Body of pancreas (tissue), 4 donors: ENCODE data around the gene PTPRM. TPM values are rescaled to one million over a fixed set of nuclear protein-coding genes. Genes with fewer than 3 reads are reported as not detected.

Experiments
- ATAC-seq: fragments of 150-250 bp; one replicate; pipeline ENCODE4 v1.9.1; 2016
- DNase-seq, 4 donors: peaks; one replicate each; pipeline ENCODE4 v3.0.0-alpha.2; 2019
- H3K27ac ChIP-seq, 4 donors: fragments of 200-600 bp; sonication (generic); 1 replicate in 3 of 4; 2 replicates in 1 of 4; pipeline versions ENCODE4 v1.5.1 to v1.6.1; 2016 to 2019; ENCODE audit warnings: mild to moderate bottlenecking in 1 of 4, mixed read lengths in 1 of 4, moderate library complexity in 1 of 4
- H3K27me3 ChIP-seq, 2 donors: fragments of 200-600 bp; sonication (generic); one replicate each; pipeline ENCODE4 v1.6.0; 2016; ENCODE audit warnings: mild to moderate bottlenecking in 1 of 2
- H3K36me3 ChIP-seq, 2 donors: fragments of 200-600 bp; sonication (generic); replicated peaks in 1 of 2; 2 replicates each; pipeline ENCODE4 v1.5.1; 2016; ENCODE audit warnings: low read depth in 2 of 2; ENCODE audit not compliant: insufficient read depth in 1 of 2
- H3K4me1 ChIP-seq: fragments of 200-600 bp; sonication (generic); one replicate; pipeline ENCODE4 v1.6.0; 2016
- H3K4me3 ChIP-seq, 2 donors: fragments of 200-600 bp; sonication (generic); 1 replicate in 1 of 2; 2 replicates in 1 of 2; pipeline ENCODE4 v1.5.1; 2016 to 2019
- H3K9me3 ChIP-seq, 3 donors: fragments of 200-600 bp; sonication (generic); 1 replicate in 2 of 3; 2 replicates in 1 of 3; pipeline ENCODE4 v1.5.1; 2016
- CTCF ChIP-seq, 7 experiments: fragments of 450-650 bp in 4 of 7; fragments of 200-600 bp in 3 of 7; sonication (generic) in 3 of 7; IDR thresholded peaks; one replicate each; pipeline ENCODE4 v1.5.1; 2016 to 2019; ENCODE audit warnings: antibody characterized with exemption in 7 of 7
- POLR2A ChIP-seq, 3 donors: fragments of 450-650 bp; IDR thresholded peaks; one replicate each; pipeline ENCODE4 v1.6.1; 2016; ENCODE audit warnings: antibody characterized with exemption in 3 of 3, mild to moderate bottlenecking in 2 of 3
- WGBS, 2 donors: methylation state at CpG; one replicate each; pipeline ENCODE4 v1.1.5; 2017; 5-methylcytosine and 5-hydroxymethylcytosine counted together
- intact Hi-C: fragments of 100-400 bp; cut with DNase I; formaldehyde crosslinking; loops from one replicate; pipeline ENCODE4 v1.15.1; 2023
- total RNA-seq, 2 donors: library from RNA; depleted of rRNA; stranded (reverse); fragments of >200 nt; gene quantifications; one replicate each; pipeline ENCODE4 v1.1.0, GENCODE V29; 2016

Gene PTPRM
- total RNA-seq, 2 donors from 2014 or later: 38.2 to 48.0 TPM

GRCh38 chr18:7684357-7684756, 117.2 kb downstream of the PTPRM start:
- no peak for DNase-seq
- no peak overlapping the region for H3K4me3 ChIP-seq
- peaks cover 5% of the 10 kb centered on the region for H3K4me1 ChIP-seq
- no peak for ATAC-seq
- no peaks in the 10 kb centered on the region for H3K27me3 ChIP-seq
- no peaks in the 10 kb centered on the region for H3K36me3 ChIP-seq
- no peaks in the 10 kb centered on the region for H3K9me3 ChIP-seq
- H3K27ac ChIP-seq: no peak overlapping the region
- intact Hi-C loops: no loop called here
- 93 to 94% methylated on average over 4 of the region's 4 CpGs for WGBS, 2 donors
- no peak for TF ChIP-seq POLR2A (IDR thresholded peaks at IDR 0.05)
- TF ChIP-seq CTCF (IDR thresholded peaks at IDR 0.05): no peak

- Histone ChIP-seq H3K4me1 (peaks cover 5% of the 10 kb centered on the region), H3K27me3 (no peaks in the 10 kb centered on the region), H3K27ac (no peak overlapping the region), H3K36me3 (no peaks in the 10 kb centered on the region), H3K9me3 (no peaks in the 10 kb centered on the region), H3K4me3 (no peak overlapping the region)
- 92 to 93% methylated on average over 3 of the region's 3 CpGs for WGBS, 2 donors
- TF ChIP-seq CTCF (IDR thresholded peaks at IDR 0.05): no peak
- no peak for TF ChIP-seq POLR2A (IDR thresholded peaks at IDR 0.05)
- intact Hi-C loops: no loop called here
- no peak for DNase-seq
- ATAC-seq: no peak
Observed at GRCh38 chr18:7684966-7685365, 117.8 kb downstream of the PTPRM start.

GRCh38 chr18:7686278-7686677, 119.2 kb downstream of the PTPRM start:
- intact Hi-C loops: no loop called here
- DNase-seq: no peak

GRCh38 chr18:7688580-7688979, 121.5 kb downstream of the PTPRM start:
- Histone ChIP-seq H3K36me3 (no peaks in the 10 kb centered on the region), H3K27me3 (no peaks in the 10 kb centered on the region), H3K9me3 (no peaks in the 10 kb centered on the region), H3K4me3 (no peak overlapping the region), H3K4me1 (no peaks in the 10 kb centered on the region), H3K27ac (no peak overlapping the region)
- intact Hi-C loops: no loop called here
- 83% methylated on average over 3 of the region's 3 CpGs for WGBS, 2 donors
- no peak for TF ChIP-seq CTCF (IDR thresholded peaks at IDR 0.05)
- TF ChIP-seq POLR2A (IDR thresholded peaks at IDR 0.05): no peak
- ATAC-seq (no peak), DNase-seq (no peak)

More at GRCh38 chr18:7686278-7686677, 119.2 kb downstream of the PTPRM start:
- TF ChIP-seq POLR2A (IDR thresholded peaks at IDR 0.05) (no peak), CTCF (IDR thresholded peaks at IDR 0.05) (no peak)
- ATAC-seq: no peak
- no peak overlapping the region for H3K4me3 ChIP-seq
- no peaks in the 10 kb centered on the region for H3K9me3 ChIP-seq
- no peaks in the 10 kb centered on the region for H3K4me1 ChIP-seq
- no peaks in the 10 kb centered on the region for H3K36me3 ChIP-seq
- no peak overlapping the region for H3K27ac ChIP-seq
- H3K27me3 ChIP-seq: no peaks in the 10 kb centered on the region
- 36 to 42% methylated on average over 1 of the region's 1 CpG for WGBS, 2 donors

DNA sequence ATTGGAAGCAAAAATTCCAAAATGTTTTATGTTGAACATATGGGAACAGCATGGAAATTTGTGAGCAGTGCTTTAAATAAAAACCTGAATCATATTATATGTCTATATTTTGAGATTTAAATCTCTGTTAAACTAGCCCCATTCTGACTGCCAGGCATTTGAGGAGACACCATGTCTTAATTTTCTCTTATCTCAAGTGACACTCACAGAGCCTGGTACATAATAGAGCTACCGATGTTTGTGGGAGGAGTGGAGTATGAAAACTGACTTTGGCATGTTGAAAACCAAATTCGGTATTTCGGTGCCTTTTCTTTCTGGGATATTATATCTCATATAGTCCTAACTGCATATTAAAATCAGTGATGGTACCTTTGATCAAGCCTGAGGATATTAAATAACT, 124.1 kb downstream of the PTPRM start:
- no peak overlapping the region for H3K4me3 ChIP-seq
- TF ChIP-seq POLR2A (IDR thresholded peaks at IDR 0.05) (no peak), CTCF (IDR thresholded peaks at IDR 0.05) (no peak)
- H3K27ac ChIP-seq: no peak overlapping the region
- DNase-seq (no peak), ATAC-seq (no peak)
- WGBS, 2 donors: 92 to 98% methylated on average over 3 of the region's 3 CpGs
- intact Hi-C loops: no loop called here
- H3K36me3 ChIP-seq: no peaks in the 10 kb centered on the region
- H3K4me1 ChIP-seq: no peaks in the 10 kb centered on the region
- H3K9me3 ChIP-seq: no peaks in the 10 kb centered on the region
- no peaks in the 10 kb centered on the region for H3K27me3 ChIP-seq
